Prostate gland (tissue), 2 donors: Measurements from ENCODE around the gene CTNNA2.

Experiments
- CTCF ChIP-seq, 4 experiments: fragments of 200-600 bp in 2 of 4; fragments of 450-650 bp in 2 of 4; sonication (generic) in 2 of 4; IDR thresholded peaks; 1 replicate in 3 of 4; 2 replicates in 1 of 4; pipeline ENCODE4 v1.5.1; 2016 to 2019; ENCODE audit warnings: antibody characterized with exemption in 4 of 4, mild to moderate bottlenecking in 2 of 4, moderate library complexity in 2 of 4
- POLR2A ChIP-seq: fragments of 450-650 bp; IDR thresholded peaks from one replicate; pipeline ENCODE4 v1.6.1; 2016; ENCODE audit warnings: antibody characterized with exemption, mild to moderate bottlenecking
- POLR2AphosphoS5 ChIP-seq: sonication (generic); formaldehyde crosslinking; IDR thresholded peaks from one replicate; pipeline ENCODE4 v1.6.1; 2017; ENCODE audit warnings: antibody characterized with exemption

DNA sequence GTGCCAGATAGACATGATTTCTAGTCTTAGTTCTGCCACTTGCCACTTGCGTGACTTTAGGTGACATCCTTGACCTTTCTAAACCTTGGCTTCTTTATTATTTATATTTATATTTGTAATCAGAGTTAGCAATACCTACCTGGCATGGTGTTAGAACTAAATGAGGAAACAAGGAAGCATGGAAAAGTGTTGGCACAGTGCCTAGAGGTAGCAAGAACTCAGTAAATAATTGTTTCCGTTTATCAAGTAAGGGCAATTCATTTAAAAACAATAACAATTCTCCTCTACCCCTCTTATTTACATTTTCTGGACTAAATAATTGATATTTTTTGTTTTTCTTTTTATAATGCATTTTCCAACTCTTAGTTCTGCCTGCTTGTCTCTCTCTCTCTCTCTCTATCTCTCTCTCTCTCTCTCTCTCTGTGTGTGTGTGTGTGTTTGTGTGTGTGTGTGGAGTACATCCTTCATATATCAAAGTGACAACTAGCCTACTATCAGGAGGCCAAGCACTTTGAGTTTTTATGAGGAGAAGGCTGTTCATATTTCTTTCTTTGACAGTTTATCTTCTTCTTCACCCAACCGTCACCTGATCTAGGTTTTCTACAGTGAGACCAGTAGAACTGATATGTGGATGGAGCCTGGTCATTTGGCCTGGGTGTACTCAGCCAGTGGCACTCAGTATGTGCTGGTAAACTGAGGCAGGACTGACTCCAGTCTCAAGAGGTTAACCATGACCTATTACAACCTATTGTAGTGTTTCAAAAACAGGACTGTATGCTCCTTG, 657.2 kb downstream of the CTNNA2 start:
- TF ChIP-seq POLR2AphosphoS5 (no peak), CTCF (IDR thresholded peaks at IDR 0.05) (no peak), POLR2A (no peak)
